SU-DHL-6 (cell line): ENCODE results near the gene CCDC126.

Experiments used
- EZH2phosphoT487 ChIP-seq: fragments of 200-600 bp; sonication (generic), shearing (Covaris generic); conservative IDR thresholded peaks from 2 replicates; pipeline ENCODE4 v1.6.1; 2018; ENCODE audit warnings: mild to moderate bottlenecking, antibody characterized with exemption, low read length, moderate library complexity, mixed read lengths
- TF ChIP-seq, protein P1 (sequence below): fragments of 200-600 bp; sonication (generic); IDR thresholded peaks from one replicate; pipeline ENCODE4 v1.5.1; 2017; ENCODE audit warnings: antibody characterized with exemption, mild to moderate bottlenecking, low read length, moderate library complexity; ENCODE audit not compliant: insufficient read depth, poor library complexity, severe bottlenecking

DNA sequence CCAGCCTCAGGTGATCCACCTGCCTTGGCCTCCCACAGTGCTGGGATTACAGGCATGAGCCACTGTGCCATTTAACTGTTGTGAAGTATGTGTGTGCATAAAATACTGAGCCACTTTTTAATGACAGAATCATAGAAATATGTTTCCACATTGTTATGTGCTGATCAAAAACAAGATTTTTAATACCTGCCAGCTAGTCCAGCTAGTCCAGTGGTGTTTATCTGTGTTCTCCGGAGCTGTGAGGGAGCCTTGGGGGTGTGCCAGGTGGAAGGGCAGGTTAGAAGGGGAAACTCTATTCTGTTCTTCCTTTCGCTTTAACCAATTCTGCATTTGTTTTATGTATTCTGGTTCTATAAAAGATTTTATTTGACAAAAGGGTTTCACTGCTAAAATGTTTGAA lies 89.8 kb downstream of the CCDC126 start:
- TF ChIP-seq, protein P1, sequence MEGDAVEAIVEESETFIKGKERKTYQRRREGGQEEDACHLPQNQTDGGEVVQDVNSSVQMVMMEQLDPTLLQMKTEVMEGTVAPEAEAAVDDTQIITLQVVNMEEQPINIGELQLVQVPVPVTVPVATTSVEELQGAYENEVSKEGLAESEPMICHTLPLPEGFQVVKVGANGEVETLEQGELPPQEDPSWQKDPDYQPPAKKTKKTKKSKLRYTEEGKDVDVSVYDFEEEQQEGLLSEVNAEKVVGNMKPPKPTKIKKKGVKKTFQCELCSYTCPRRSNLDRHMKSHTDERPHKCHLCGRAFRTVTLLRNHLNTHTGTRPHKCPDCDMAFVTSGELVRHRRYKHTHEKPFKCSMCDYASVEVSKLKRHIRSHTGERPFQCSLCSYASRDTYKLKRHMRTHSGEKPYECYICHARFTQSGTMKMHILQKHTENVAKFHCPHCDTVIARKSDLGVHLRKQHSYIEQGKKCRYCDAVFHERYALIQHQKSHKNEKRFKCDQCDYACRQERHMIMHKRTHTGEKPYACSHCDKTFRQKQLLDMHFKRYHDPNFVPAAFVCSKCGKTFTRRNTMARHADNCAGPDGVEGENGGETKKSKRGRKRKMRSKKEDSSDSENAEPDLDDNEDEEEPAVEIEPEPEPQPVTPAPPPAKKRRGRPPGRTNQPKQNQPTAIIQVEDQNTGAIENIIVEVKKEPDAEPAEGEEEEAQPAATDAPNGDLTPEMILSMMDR: no peak
- no peak for TF ChIP-seq EZH2phosphoT487
